ENCODE measurements around the gene MAST3.

MAST3 gene

DNA sequence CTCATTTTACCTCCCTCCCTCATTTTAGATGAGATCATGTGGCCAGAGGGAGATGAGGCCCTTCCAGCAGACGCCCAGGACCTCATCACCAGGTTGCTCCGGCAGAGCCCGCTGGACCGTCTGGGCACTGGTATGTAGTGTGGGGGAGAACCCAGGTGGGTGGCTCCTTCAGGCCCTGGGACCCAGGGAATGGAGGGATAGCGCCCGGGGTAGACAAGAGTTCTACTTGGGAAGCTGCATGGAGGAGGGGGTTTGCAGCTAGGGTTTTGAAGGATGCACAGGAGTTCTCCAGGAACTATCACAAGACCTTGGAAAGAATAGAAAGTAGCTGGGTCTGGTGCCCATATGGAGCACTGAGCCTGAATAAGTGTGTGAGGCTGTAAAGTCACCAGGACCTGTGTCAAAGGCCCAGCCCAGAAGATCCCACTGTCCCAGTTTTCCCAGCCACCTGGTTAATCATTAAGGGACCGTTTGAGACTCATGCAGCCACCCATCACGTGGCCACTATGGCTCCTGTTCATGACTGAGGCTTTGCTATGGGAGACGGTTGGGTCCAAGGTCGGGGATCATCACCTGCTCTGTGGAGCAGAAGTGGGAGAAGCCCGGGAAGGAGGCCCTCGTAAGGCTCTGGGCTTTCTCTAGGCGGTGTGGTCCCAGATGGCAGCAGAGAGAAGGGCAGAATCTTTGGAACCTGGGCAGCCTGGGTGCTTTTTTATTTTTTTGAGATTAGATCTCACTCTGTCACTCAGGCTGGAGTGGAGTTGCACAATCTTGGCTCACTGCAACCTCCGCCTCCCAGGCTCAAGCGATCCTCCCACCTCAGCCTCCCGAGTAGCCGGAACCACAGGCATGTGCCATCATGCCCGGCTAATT lies 38.4 kb downstream of the MAST3 start:
- no peak for DNase-seq (ENCODE audit: low read depth in 2 of 2)

GRCh38 chr19:18137242-18137641 lies 39.7 kb downstream of the MAST3 start:
- no peak for DNase-seq (ENCODE audit: low read depth in 2 of 2)

- DNase-seq (ENCODE audit: low read depth in 2 of 2): no peak
Observed at GRCh38 chr19:18137657-18138339, 40.2 kb downstream of the MAST3 start.

GRCh38 chr19:18140473-18140872 lies 42.9 kb downstream of the MAST3 start:
- no peak for DNase-seq (ENCODE audit: low read depth in 2 of 2)

GRCh38 chr19:18141031-18141430 lies 43.5 kb downstream of the MAST3 start:
- no peak for DNase-seq (ENCODE audit: low read depth in 2 of 2)

GRCh38 chr19:18143902-18144301 lies 46.3 kb downstream of the MAST3 start:
- no peak for DNase-seq (ENCODE audit: low read depth in 2 of 2)

- no peak for DNase-seq (ENCODE audit: low read depth in 2 of 2)
Observed at GRCh38 chr19:18144361-18144760, 46.8 kb downstream of the MAST3 start.

DNA sequence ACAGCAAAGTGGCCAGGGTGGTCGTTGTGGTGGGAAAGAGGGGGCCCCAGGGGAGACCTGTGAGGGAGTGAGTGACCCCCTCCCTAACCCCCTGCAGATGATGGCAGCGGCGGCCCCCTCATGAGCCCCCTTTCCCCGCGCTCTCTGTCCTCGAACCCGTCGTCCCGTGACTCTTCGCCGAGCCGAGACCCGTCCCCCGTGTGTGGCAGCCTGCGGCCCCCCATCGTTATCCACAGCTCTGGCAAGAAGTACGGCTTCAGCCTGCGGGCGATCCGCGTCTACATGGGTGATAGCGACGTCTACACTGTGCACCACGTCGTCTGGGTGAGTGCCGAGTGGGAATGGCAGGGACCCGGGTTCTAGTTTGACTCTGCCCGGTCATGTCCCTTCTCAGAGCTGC lies 47.3 kb downstream of the MAST3 start:
- no peak for DNase-seq (ENCODE audit: low read depth in 2 of 2)

- no peak for DNase-seq (ENCODE audit: low read depth in 2 of 2)
Observed at GRCh38 chr19:18145391-18145999, 47.9 kb downstream of the MAST3 start.

- DNase-seq (ENCODE audit: low read depth in 2 of 2): no peak
Observed at GRCh38 chr19:18147396-18147795, 49.8 kb downstream of the MAST3 start.

DNA sequence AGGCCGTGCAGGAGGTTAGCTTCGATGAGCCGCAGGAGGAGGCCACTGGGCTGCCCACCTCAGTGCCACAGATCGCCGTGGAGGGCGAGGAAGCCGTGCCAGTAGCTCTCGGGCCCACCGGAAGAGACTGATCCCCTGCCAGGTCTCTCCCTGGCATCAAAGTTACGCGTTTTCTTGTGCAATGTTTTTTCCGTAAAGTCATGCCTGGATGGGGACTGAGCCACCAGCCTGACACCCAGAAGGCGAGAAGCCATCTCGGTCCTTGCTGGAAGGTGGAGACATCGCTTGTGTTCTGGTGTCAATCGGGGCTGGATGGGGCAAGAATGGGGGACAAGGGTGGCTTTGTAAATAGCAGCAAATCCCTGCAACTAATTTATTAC lies 52.0 kb downstream of the MAST3 start:
- no peak for DNase-seq (ENCODE audit: low read depth in 2 of 2)

- no peak for DNase-seq (ENCODE audit: low read depth in 2 of 2)
Observed at GRCh38 chr19:18150776-18151624, 53.4 kb downstream of the MAST3 start.

DNA sequence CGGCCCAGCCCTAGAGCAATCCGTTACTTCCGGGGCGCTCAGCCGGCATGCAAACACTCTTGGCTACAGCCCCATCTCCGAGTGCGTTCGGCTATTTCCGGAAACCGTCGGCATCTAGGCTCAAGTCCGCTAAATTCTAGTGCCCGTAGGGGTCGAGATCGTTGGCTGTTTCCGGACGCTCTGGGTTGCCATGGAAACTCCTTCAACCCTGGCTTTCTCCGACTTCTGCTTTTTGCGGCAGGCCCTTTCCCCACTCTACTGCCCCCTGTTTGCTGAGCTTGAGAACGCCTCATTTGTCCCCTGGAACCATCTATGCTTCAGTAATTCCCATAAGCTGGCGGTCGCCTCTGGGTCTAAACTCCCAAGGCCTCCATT lies 54.9 kb downstream of the MAST3 start:
- peak; percentile 92 to 97 for DNase-seq (ENCODE audit: low read depth in 2 of 2)

DNA sequence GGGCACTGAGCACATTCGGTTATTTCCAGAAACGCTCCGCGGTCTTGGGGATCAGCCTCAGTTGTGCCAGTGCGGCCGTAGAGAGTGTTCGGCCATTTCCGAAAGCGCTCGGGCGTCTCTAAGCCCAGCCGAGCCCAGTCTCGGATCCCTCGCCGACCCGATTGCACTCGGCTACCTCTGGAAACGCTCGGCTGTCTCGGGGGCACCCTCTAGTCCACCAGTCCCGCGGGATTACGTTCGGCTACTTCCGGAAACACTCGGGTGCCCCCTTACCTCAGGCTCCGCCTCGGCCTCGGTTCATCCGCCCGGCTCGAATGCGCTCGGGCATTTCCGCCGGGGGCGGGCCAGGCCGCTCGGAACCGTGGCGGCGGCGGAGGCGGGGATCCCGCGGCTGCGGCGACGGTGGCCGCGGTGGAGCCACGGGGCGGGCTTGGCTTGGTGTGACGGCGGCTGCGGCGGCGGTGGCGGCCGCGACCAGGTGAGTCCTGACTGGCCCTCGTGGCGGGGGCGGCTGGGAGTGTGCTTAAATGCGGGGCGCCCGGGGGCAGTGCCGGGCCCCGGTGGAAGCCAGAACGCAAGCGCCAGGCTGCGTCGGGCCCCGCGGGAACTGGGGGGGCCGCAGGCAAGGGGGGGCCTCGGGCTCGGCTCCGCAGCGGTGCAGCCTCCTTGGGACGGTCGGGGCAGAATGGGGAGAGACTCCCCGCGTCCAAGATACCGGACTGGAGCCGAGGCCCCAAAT lies 55.4 kb downstream of the MAST3 start, which contains the start of gene PIK3R2:
Gene PIK3R2, plus strand, starts transcription at position 347 of the 739 bp plus-strand sequence. CDS start 2,717 bp downstream, outside the sequence.
- peak; percentile 99 for DNase-seq (ENCODE audit: low read depth in 2 of 2)

DNA sequence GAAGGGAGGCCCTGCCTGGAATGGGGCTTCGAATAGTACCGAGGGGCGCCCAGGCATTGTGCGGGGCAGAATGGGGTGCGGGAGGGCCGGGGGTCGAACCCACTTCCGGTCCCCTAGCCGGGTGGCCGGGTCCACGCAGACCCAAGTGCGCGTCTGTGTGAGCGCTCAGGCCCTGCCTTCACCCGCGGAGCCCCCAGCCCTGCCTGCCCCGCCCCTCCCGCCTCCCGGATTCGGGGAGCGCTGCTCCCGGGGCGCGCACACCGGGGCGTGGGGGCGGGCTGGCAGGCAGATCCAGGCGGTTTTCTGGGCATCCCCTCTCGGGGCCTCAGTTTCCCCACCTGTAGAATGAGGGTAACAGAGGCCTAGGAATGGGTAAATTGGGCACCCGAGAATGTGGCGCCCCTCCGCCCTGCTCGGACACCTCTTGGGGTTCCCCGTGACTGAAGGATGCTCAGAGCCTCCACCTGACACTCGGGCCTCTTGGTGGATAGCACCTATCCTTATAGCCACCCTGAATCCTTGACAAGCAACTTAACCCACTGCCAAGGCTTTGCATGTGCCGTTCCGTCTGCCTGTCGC lies 56.1 kb downstream of the MAST3 start:
- no peak for DNase-seq (ENCODE audit: low read depth in 2 of 2)

GRCh38 chr19:18155095-18156087 lies 57.8 kb downstream of the MAST3 start:
- DNase-seq (ENCODE audit: low read depth in 2 of 2): no peak

DNA sequence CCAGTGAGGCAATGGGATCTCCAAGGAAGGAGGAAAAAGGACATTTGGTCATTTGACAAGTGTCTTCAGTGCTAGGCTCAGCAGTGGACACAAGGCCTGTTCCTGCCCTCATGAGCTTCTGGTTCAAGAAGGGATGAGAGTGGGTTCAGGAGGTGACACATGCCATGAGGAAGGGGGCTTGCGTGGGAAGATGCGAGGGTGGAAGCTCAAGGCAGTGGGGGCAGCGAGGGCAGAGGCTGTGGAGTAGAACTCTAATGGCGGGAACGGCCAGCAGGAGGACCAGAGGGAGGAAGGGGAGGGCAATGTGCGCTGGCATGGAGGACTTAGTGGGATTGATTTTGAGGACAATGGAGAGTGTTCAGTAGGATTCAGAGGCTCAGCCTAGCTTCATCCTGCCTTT lies 58.7 kb downstream of the MAST3 start:
- no peak for DNase-seq (ENCODE audit: low read depth in 2 of 2)

- no peak for DNase-seq (ENCODE audit: low read depth in 2 of 2)
Observed at GRCh38 chr19:18156841-18157464, 59.4 kb downstream of the MAST3 start.

DNA sequence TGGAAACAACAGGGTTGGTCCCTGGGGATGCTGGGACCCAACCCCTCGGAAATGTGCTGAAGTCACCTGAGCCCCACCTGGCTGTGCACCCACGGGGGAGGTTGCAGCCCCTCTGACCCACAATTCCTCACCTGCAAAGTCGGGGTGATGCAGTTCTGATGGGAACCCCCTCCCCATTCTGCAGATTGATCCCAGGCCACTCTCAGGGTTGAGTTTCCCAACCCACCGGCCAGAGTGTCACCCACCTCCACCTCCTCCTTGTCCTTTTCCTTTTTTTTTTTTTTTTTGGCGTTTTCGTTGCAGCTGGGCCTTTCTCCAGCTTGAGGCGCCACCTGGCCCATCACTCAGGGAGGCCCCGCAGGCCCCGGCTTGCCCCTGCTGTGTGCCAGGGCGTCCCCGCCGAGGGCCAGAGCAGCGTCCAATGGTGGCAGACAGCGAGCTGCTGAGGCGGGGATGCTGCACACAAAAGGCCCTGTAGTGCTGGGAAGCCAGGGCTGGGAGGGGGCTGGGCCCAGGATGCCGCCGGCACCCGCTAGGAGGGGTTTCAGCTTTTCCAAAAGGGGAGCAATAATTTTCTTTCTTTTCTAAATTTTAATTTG lies 60.0 kb downstream of the MAST3 start:
- no peak for DNase-seq (ENCODE audit: low read depth in 2 of 2)
